Ovary (tissue), 9 donors: ENCODE measurements around the gene SPO11. TPM values are rescaled to one million over a fixed set of nuclear protein-coding genes. Genes with fewer than 3 reads are reported as not detected.

Experiments used
- DNase-seq, 5 donors: peaks; one replicate each; pipeline ENCODE4 v3.0.0-alpha.2; 2019 to 2020
- H3K27ac ChIP-seq, 2 donors: fragments of 200-600 bp; one replicate each; pipeline versions ENCODE4 v1.5.1 to v1.8.0; 2019 to 2022
- H3K27me3 ChIP-seq: fragments of 200-600 bp; one replicate; pipeline ENCODE4 v1.8.0; 2022
- H3K36me3 ChIP-seq: fragments of 200-600 bp; sonication (generic); one replicate; pipeline ENCODE4 v1.5.1; 2019
- H3K4me1 ChIP-seq: one replicate; pipeline ENCODE4 v1.8.1; 2013; ENCODE audit warnings: mild to moderate bottlenecking, moderate library complexity; ENCODE audit not compliant: insufficient read depth
- H3K4me3 ChIP-seq: fragments of 200-600 bp; sonication (generic); one replicate; pipeline ENCODE4 v1.5.1; 2017
- H3K9me3 ChIP-seq, 2 donors: fragments of 200-600 bp in 1 of 2; sonication (generic) in 1 of 2; one replicate each; pipeline versions ENCODE4 v1.5.1 to v1.8.1; 2013 to 2019; ENCODE audit warnings: mild to moderate bottlenecking in 1 of 2, moderate library complexity in 1 of 2
- CTCF ChIP-seq, 3 donors: fragments of 450-650 bp in 2 of 3; fragments of 200-600 bp in 1 of 3; IDR thresholded peaks; one replicate each; pipeline versions ENCODE4 v1.5.1 to v1.8.0; 2016 to 2022; ENCODE audit warnings: antibody characterized with exemption in 3 of 3, mild to moderate bottlenecking in 1 of 3
- EP300 ChIP-seq: sonication (generic); formaldehyde crosslinking; IDR thresholded peaks from one replicate; pipeline ENCODE4 v1.6.1; 2017; ENCODE audit warnings: antibody characterized with exemption
- POLR2A ChIP-seq: fragments of 450-650 bp; IDR thresholded peaks from one replicate; pipeline ENCODE4 v1.6.1; 2017; ENCODE audit warnings: antibody characterized with exemption, mild to moderate bottlenecking, moderate library complexity
- WGBS, 3 donors: extraction: QIAGEN DNeasy Blood & Tissue Kit in 1 of 3; methylation state at CpG; one replicate each; pipeline versions ENCODE4 v1.1.5 to v1.1.7; 2013 to 2017; 5-methylcytosine and 5-hydroxymethylcytosine counted together
- intact Hi-C, 4 donors: fragments of 100-400 bp; cut with DNase I; formaldehyde crosslinking; loops; one replicate each; pipeline versions ENCODE4 v1.11.0 to v1.15.1; 2022 to 2023
- polyA plus RNA-seq, 2 donors: library from polyadenylated mRNA; stranded (reverse); fragments of 200-250 nt in 1 of 2; fragments of 350-450 nt in 1 of 2; fragmentation: Illumina TruSeq in 1 of 2; extraction: RNeasy Lipid Tissue Mini Kit (QIAGEN cat#74804) in 1 of 2; gene quantifications; one replicate each; pipeline ENCODE4 v1.2.3, GENCODE V29; 2013 to 2014
- total RNA-seq, 7 donors: library from RNA; depleted of rRNA in 2 of 7; stranded (reverse); fragments of >200 nt in 2 of 7; fragmentation: NEBNext Ultra II Directional in 3 of 7; extraction: Animal tissue kit (Norgen Biotek cat#: 25700) in 3 of 7; gene quantifications; one replicate each; pipeline versions ENCODE4 v1.1.0 to v1.2.4, GENCODE V29; 2016 to 2023
- donor health status: DM: no; HTN: no; CAD: no; lungs with moderate emphysema.
- donor health status: DM: no; HTN: no; CAD: no.
- donor health status: Bipolar disorder and iron deficiency.
- donor health status: DM: yes; HTN: yes; CAD: no.
- donor health status: DM: no; HTN: no; CAD: no.
- donor health status: DM: yes; HTN: yes; CAD: no.

SPO11 gene
- total and polyA plus RNA-seq, 9 donors: not detected

- H3K4me1 ChIP-seq: peaks cover 2% of the 10 kb centered on the region
- no peaks in the 10 kb centered on the region for H3K36me3 ChIP-seq
- intact Hi-C loops: loop anchor here in 1 of 4 donors (10.0 kb wide), 1 partner anchor 776 kb away; no protein-coding TSS in a partner anchor
- 74 to 84% (median 79%) methylated on average over 3 of the region's 3 CpGs for WGBS, 3 donors
- TF ChIP-seq EP300: no peak
- no peak for TF ChIP-seq CTCF (IDR thresholded peaks at IDR 0.05)
- TF ChIP-seq POLR2A: no peak
- H3K27me3 ChIP-seq: no peaks in the 10 kb centered on the region
- H3K4me3 ChIP-seq: no peak overlapping the region
- H3K9me3 ChIP-seq: no peaks in the 10 kb centered on the region
- no peak for DNase-seq
- no peak overlapping the region for H3K27ac ChIP-seq
Measured at GRCh38 chr20:57320358-57320757, 9.2 kb upstream of the SPO11 start.

GRCh38 chr20:57321142-57321541 lies 8.5 kb upstream of the SPO11 start:
- TF ChIP-seq CTCF (IDR thresholded peaks at IDR 0.05) (no peak), EP300 (no peak), POLR2A (no peak)
- no peaks in the 10 kb centered on the region for H3K36me3 ChIP-seq
- H3K4me1 ChIP-seq: peaks cover 2% of the 10 kb centered on the region
- intact Hi-C loops: loop anchor here in 1 of 4 donors (10.0 kb wide), 1 partner anchor 776 kb away; no protein-coding TSS in a partner anchor
- no peak for DNase-seq
- 68 to 83% (median 75%) methylated on average over 2 of the region's 2 CpGs for WGBS, 3 donors
- no peaks in the 10 kb centered on the region for H3K9me3 ChIP-seq
- no peak overlapping the region for H3K4me3 ChIP-seq
- H3K27ac ChIP-seq: no peak overlapping the region
- H3K27me3 ChIP-seq: no peaks in the 10 kb centered on the region

GRCh38 chr20:57322476-57322875 lies 7.1 kb upstream of the SPO11 start:
- Histone ChIP-seq H3K4me3 (no peak overlapping the region), H3K4me1 (peaks cover 2% of the 10 kb centered on the region), H3K27me3 (no peaks in the 10 kb centered on the region), H3K27ac (no peak overlapping the region), H3K9me3 (no peaks in the 10 kb centered on the region), H3K36me3 (no peaks in the 10 kb centered on the region)
- intact Hi-C loops: loop anchor here in 1 of 4 donors (10.0 kb wide), 1 partner anchor 778 kb away; no protein-coding TSS in a partner anchor
- no peak for DNase-seq
- 36 to 47% (median 38%) methylated on average over 2 of the region's 2 CpGs for WGBS, 3 donors
- no peak for TF ChIP-seq POLR2A
- TF ChIP-seq EP300: no peak
- TF ChIP-seq CTCF (IDR thresholded peaks at IDR 0.05): no peak

- WGBS, 3 donors: 0 to 2% (median 1%) methylated on average over 6 of the region's 6 CpGs
- peaks cover 2% of the 10 kb centered on the region for H3K4me1 ChIP-seq
- H3K27ac ChIP-seq: no peak overlapping the region
- no peaks in the 10 kb centered on the region for H3K36me3 ChIP-seq
- no peak for TF ChIP-seq CTCF (IDR thresholded peaks at IDR 0.05)
- TF ChIP-seq EP300: no peak
- TF ChIP-seq POLR2A: no peak
- no peaks in the 10 kb centered on the region for H3K9me3 ChIP-seq
- intact Hi-C loops: loop anchor here in 1 of 4 donors (10.0 kb wide), 1 partner anchor 778 kb away; no protein-coding TSS in a partner anchor
- no peaks in the 10 kb centered on the region for H3K27me3 ChIP-seq
- peak; percentile 44 to 79 (median 64) for DNase-seq
- no peak overlapping the region for H3K4me3 ChIP-seq
Measured at GRCh38 chr20:57323034-57323433, 6.6 kb upstream of the SPO11 start.
